Measurements from ENCODE around the gene PARPBP.
"Not testable (repeated sequence)": the region's sequence is repeated elsewhere in the genome, so short reads cannot be mapped to it uniquely, and the experiment has no call there.

Gene PARPBP

DNA sequence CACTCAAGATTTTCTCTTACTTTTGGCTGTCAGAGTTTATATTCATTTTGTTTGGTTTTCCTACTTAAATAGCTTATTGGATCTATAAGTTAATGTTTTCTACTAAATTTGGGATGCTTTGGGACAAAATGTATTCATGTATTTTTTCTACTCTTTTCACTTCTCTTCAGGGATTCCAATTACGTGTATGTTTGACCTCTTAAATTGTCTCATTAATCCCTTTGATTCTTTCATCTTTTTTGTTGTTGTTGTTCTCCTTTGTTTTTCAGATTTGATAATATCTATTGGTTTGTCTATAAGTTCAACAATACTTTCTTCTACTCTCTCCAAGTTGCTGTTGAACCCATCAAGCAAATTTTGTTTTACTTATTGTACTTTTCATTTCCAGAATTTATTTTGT is 43.4 kb downstream of the PARPBP start:
- DNase-seq, result no peak

GRCh38 chr12:102167821-102168604 is 48.0 kb downstream of the PARPBP start:
- no peak for DNase-seq

- no peak for DNase-seq
These were observed 50.1 kb downstream of the PARPBP start for GRCh38 chr12:102169922-102170621.

- DNase-seq, result no peak
These were observed 52.0 kb downstream of the PARPBP start for GRCh38 chr12:102171951-102172350.

DNA sequence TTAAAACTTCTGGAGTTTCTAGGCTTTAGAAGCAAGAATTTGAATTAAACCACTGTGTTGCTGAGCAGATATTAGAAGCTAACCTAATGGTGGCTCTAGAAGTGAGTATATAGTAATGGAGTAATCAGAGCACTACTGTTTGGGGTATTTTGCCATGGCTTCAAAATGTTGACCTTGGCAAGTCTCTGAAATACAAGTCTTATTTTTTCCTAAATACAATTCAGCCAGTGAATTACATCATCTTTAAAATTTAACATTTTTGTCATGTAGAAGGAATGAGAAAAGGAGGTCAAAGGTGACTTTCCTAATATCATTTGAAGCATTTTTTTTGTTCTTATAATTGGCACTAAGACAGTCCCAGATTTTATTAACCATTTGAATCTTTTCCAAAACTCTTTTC is 52.5 kb downstream of the PARPBP start:
- no peak for DNase-seq

DNA sequence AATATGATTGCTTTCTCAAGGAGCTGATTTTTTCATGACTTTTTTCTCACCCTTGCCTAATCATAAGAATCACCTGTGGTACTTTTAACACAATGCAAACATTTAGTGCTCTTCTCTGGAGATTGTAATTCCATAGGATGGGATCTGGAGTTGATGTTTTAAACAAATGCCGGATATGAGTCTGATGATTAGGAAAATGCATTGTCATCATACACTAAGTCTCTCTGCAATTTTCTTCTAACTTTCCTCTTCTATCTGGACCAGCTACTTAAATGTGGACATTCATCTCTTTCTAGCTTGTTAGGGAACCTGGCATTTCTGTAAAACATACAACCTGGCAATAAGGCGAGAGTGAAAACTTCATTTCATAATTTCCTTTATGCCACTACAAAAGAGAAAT is 54.1 kb downstream of the PARPBP start:
- no peak for DNase-seq

- DNase-seq, result no peak
These were observed 54.8 kb downstream of the PARPBP start for GRCh38 chr12:102174761-102175160.

- no peak for DNase-seq
These were observed 62.7 kb downstream of the PARPBP start for GRCh38 chr12:102182635-102183034.

- DNase-seq, result no peak
These were observed 75.8 kb downstream of the PARPBP start for GRCh38 chr12:102195826-102196225.

GRCh38 chr12:102197789-102198188 is 77.8 kb downstream of the PARPBP start, which contains the start of gene PMCH:
TSS of gene PMCH (minus strand) at chr12:102197833. CDS start at chr12:102197770, 63 bp downstream.
- DNase-seq, result no peak

GRCh38 chr12:102201436-102202061 is 81.6 kb downstream of the PARPBP start:
- no peak for DNase-seq

- DNase-seq, result no peak
These were observed 82.6 kb downstream of the PARPBP start for GRCh38 chr12:102202556-102202955.

DNA sequence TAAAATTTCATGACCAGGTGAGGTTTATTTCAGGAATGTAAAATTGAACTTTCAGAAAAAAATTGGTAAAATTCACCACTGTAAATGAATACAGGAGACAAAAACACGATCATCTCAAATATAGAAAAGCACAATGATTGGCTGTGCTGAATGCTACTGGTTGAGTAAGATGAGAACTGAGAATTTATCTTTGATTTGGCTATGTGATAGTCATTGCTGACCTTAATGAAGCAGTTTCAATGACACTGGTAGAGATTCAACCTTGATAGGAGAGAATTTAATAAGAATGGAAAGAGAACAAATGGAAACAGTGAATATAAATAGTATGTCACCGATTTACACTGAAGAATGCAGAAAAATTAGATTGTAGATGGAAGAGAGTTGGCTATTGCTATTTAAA is 84.0 kb downstream of the PARPBP start:
- no peak for DNase-seq

DNA sequence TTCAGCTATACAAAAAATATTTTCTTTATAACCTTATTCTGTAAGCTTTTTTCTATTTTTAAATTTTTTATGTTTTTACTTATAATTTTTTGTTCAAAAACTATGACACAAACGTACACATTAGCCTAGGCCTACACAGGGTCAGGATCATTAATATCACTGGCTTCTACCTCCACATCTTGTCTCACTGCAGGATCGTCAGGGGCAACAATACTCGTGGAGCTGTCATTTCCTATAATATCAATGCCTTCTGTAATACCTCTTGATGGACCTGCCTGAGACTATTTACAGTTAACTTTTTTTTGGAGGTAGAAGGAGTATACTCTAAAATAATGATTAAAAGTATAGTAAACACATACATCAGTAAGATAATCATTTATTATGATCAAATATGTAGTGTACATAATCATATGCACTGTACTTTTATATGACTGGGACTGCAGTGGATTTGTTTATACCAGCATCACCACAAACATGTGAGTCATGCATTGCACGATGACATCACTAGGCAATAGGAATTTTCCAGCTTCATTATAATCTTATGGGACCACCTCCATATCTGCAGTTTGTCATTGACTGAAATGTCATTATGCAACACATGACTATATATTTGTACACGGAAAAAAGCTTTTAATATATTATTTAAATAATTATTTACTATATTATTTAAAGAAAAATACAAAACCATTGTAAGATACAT is 96.2 kb downstream of the PARPBP start:
- DNase-seq, result no peak

- no peak for DNase-seq
These were observed 100.8 kb downstream of the PARPBP start for GRCh38 chr12:102220736-102221135.

DNA sequence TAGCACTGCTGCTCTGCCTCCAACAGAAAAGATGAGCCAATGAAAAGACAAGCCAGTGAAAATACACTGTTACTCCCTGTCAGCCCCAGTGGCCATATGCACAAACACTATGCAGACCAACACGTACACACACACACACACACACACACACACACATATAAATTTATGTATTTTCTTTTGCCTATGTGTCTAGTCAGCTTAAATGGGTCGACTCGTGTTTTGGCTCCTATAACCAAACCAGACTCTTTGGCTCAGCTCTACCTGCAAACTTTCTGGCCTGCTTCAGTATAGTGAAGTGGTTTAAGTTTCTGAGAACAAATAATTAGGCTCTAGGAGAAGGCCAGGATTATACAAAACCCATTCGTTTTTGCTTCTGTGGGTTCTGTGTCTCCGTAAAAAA is 108.0 kb downstream of the PARPBP start:
- DNase-seq, result no peak

GRCh38 chr12:102232036-102232435 is 112.1 kb downstream of the PARPBP start:
- DNase-seq, result no peak

GRCh38 chr12:102232446-102232845 is 112.5 kb downstream of the PARPBP start:
- DNase-seq, result no peak

- DNase-seq, result no peak
These were observed 114.6 kb downstream of the PARPBP start for GRCh38 chr12:102234599-102234998.

DNA sequence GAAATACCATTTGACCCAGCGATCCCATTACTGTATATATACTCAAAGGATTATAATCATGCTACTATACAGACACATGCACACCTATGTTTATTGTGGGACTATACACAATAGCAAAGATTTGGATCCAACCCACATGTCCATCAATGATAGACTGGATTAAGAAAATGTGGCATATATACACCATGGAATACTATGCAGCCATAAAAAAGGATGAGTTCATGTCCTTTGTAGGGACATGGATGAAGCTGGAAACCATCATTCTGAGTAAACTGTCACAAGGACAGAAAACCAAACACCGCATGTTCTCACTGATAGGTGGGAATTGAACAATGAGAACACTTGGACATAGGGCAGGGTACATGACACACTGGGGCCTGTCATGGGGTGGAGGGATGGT is 120.9 kb downstream of the PARPBP start:
- DNase-seq, result not testable (repeated sequence)
